ENCODE results near the gene PPP1R1B.

PPP1R1B gene

GRCh38 chr17:39600288-39600996 lies 26.3 kb upstream of the PPP1R1B start:
- H3K79me2 ChIP-seq (ENCODE audit: insufficient read depth, low read length): no peaks in the 10 kb centered on the region
- H3K9me2 ChIP-seq (replicated peaks; ENCODE audit: low read depth, low read length): no peaks in the 10 kb centered on the region
- TF ChIP-seq CTCF (conservative IDR thresholded peaks at IDR 0.05; ENCODE audit: low read length) (no peak), EZH2phosphoT487 (IDR thresholded peaks at IDR 0.05; ENCODE audit: borderline replicate concordance) (no peak)
- H4K20me1 ChIP-seq (ENCODE audit: insufficient read depth, low read length, poor library complexity, severe bottlenecking): no peaks in the 10 kb centered on the region
- no peaks in the 10 kb centered on the region for H3K4me1 ChIP-seq (ENCODE audit: insufficient read depth, low read length, poor library complexity, severe bottlenecking)
- H3K36me3 ChIP-seq (ENCODE audit: insufficient read depth, low read length): no peaks in the 10 kb centered on the region
- no peak overlapping the region for H3K4me3 ChIP-seq (ENCODE audit: low read length, poor library complexity, severe bottlenecking)
- peaks cover 30% of the 10 kb centered on the region for H3K27me3 ChIP-seq (ENCODE audit: insufficient read depth, low read length, poor library complexity, severe bottlenecking)
- no peak overlapping the region for H2AFZ ChIP-seq (ENCODE audit: low read length)
- no peaks in the 10 kb centered on the region for H3K9me3 ChIP-seq (ENCODE audit: insufficient read depth, low read depth, low read length)
- H3K9ac ChIP-seq (ENCODE audit: low read depth, low read length, poor library complexity, severe bottlenecking): no peak overlapping the region
- no peaks in the 10 kb centered on the region for H3F3A ChIP-seq (ENCODE audit: low read depth)
- no peak overlapping the region for H3K4me2 ChIP-seq (ENCODE audit: low read depth, low read length, poor library complexity, severe bottlenecking)

GRCh38 chr17:39600997-39601597 lies 25.7 kb upstream of the PPP1R1B start:
- no peak for TF ChIP-seq EZH2phosphoT487 (IDR thresholded peaks at IDR 0.05; ENCODE audit: borderline replicate concordance)
- TF ChIP-seq CTCF (conservative IDR thresholded peaks at IDR 0.05; ENCODE audit: low read length): no peak
- Histone ChIP-seq H3K9me3 (ENCODE audit: insufficient read depth, low read depth, low read length) (no peaks in the 10 kb centered on the region), H3K4me2 (ENCODE audit: low read depth, low read length, poor library complexity, severe bottlenecking) (no peak overlapping the region), H3K4me1 (ENCODE audit: insufficient read depth, low read length, poor library complexity, severe bottlenecking) (no peaks in the 10 kb centered on the region), H3K4me3 (ENCODE audit: low read length, poor library complexity, severe bottlenecking) (no peak overlapping the region), H3K9ac (ENCODE audit: low read depth, low read length, poor library complexity, severe bottlenecking) (no peak overlapping the region), H4K20me1 (ENCODE audit: insufficient read depth, low read length, poor library complexity, severe bottlenecking) (no peaks in the 10 kb centered on the region), H3K27me3 (ENCODE audit: insufficient read depth, low read length, poor library complexity, severe bottlenecking) (peaks cover 30% of the 10 kb centered on the region), H2AFZ (ENCODE audit: low read length) (no peak overlapping the region), H3K9me2 (replicated peaks; ENCODE audit: low read depth, low read length) (no peaks in the 10 kb centered on the region), H3F3A (ENCODE audit: low read depth) (no peaks in the 10 kb centered on the region), H3K79me2 (ENCODE audit: insufficient read depth, low read length) (no peaks in the 10 kb centered on the region), H3K36me3 (ENCODE audit: insufficient read depth, low read length) (no peaks in the 10 kb centered on the region)

GRCh38 chr17:39601758-39602532 lies 24.8 kb upstream of the PPP1R1B start:
- no peak for TF ChIP-seq CTCF (conservative IDR thresholded peaks at IDR 0.05; ENCODE audit: low read length)
- no peak for TF ChIP-seq EZH2phosphoT487 (IDR thresholded peaks at IDR 0.05; ENCODE audit: borderline replicate concordance)
- peaks cover 30% of the 10 kb centered on the region for H3K27me3 ChIP-seq (ENCODE audit: insufficient read depth, low read length, poor library complexity, severe bottlenecking)
- H3K9ac ChIP-seq (ENCODE audit: low read depth, low read length, poor library complexity, severe bottlenecking): no peak overlapping the region
- no peaks in the 10 kb centered on the region for H3F3A ChIP-seq (ENCODE audit: low read depth)
- no peak overlapping the region for H3K4me2 ChIP-seq (ENCODE audit: low read depth, low read length, poor library complexity, severe bottlenecking)
- H3K4me3 ChIP-seq (ENCODE audit: low read length, poor library complexity, severe bottlenecking): no peak overlapping the region
- no peaks in the 10 kb centered on the region for H3K36me3 ChIP-seq (ENCODE audit: insufficient read depth, low read length)
- no peaks in the 10 kb centered on the region for H3K79me2 ChIP-seq (ENCODE audit: insufficient read depth, low read length)
- no peaks in the 10 kb centered on the region for H3K9me3 ChIP-seq (ENCODE audit: insufficient read depth, low read depth, low read length)
- H2AFZ ChIP-seq (ENCODE audit: low read length): no peak overlapping the region
- no peaks in the 10 kb centered on the region for H4K20me1 ChIP-seq (ENCODE audit: insufficient read depth, low read length, poor library complexity, severe bottlenecking)
- no peaks in the 10 kb centered on the region for H3K4me1 ChIP-seq (ENCODE audit: insufficient read depth, low read length, poor library complexity, severe bottlenecking)
- no peaks in the 10 kb centered on the region for H3K9me2 ChIP-seq (replicated peaks; ENCODE audit: low read depth, low read length)

Data from Loucy (cell line).